WTC11 (cell line): ENCODE data around the gene LMTK2.
A peak's percentile ranks its signal among the peaks of the same experiment; 100 is the strongest.

Source experiments
- CREB1 ChIP-seq: sonication (generic); formaldehyde crosslinking; IDR thresholded peaks from 2 replicates; pipeline ENCODE4 v1.8.0; 2023; ENCODE audit warnings: mild to moderate bottlenecking, missing genetic modification reagents
- ESRRA ChIP-seq: sonication (generic); formaldehyde crosslinking; IDR thresholded peaks from 2 replicates; pipeline ENCODE4 v1.8.1; 2022; ENCODE audit warnings: mild to moderate bottlenecking, missing genetic modification reagents, borderline replicate concordance
- FOXJ3 ChIP-seq: sonication (generic); formaldehyde crosslinking; IDR thresholded peaks from 2 replicates; pipeline ENCODE4 v1.9.0; 2021; ENCODE audit warnings: missing genetic modification reagents, mild to moderate bottlenecking, borderline replicate concordance
- GABPB1 ChIP-seq: sonication (generic); formaldehyde crosslinking; IDR thresholded peaks from 2 replicates; pipeline ENCODE4 v1.8.1; 2023; ENCODE audit warnings: mild to moderate bottlenecking, missing genetic modification reagents
- MAX ChIP-seq: sonication (generic); formaldehyde crosslinking; IDR thresholded peaks from 2 replicates; pipeline ENCODE4 v1.8.0; 2022; ENCODE audit warnings: mild to moderate bottlenecking, missing genetic modification reagents
- NR2C2 ChIP-seq: sonication (generic); formaldehyde crosslinking; IDR thresholded peaks from 2 replicates; pipeline ENCODE4 v1.8.0; 2022; ENCODE audit warnings: mild to moderate bottlenecking, missing genetic modification reagents
- PRRX2 ChIP-seq: fragments of 250-450 bp; sonication (Bioruptor Pico); IDR thresholded peaks from 2 replicates; pipeline ENCODE4 v1.8.0; 2021; ENCODE audit warnings: mild to moderate bottlenecking
- USF1 ChIP-seq: sonication (generic); formaldehyde crosslinking; IDR thresholded peaks from 2 replicates; pipeline ENCODE4 v1.8.0; 2022; ENCODE audit warnings: mild to moderate bottlenecking, missing genetic modification reagents
- TF ChIP-seq, protein P1 (sequence below): fragments of 200-600 bp; IDR thresholded peaks from 2 replicates; pipeline ENCODE4 v1.8.0; 2022; ENCODE audit warnings: antibody characterized with exemption
- TF ChIP-seq, protein P2 (sequence below): sonication (generic); formaldehyde crosslinking; IDR thresholded peaks from 2 replicates; pipeline ENCODE4 v1.8.1; 2023; ENCODE audit warnings: mild to moderate bottlenecking, missing genetic modification reagents
- TF ChIP-seq, protein P3 (sequence below): sonication (generic); formaldehyde crosslinking; IDR thresholded peaks from 2 replicates; pipeline ENCODE4 v1.8.1; 2023; ENCODE audit warnings: mild to moderate bottlenecking, moderate library complexity, missing genetic modification reagents

GRCh38 chr7:98168904-98169621 lies 62.4 kb downstream of the LMTK2 start:
- TF ChIP-seq FOXJ3 (no peak), ESRRA (CRISPR knock-in tag) (no peak), MAX (CRISPR knock-in tag) (no peak), PRRX2 (CRISPR knock-in tag) (no peak), CREB1 (CRISPR knock-in tag) (no peak), NR2C2 (CRISPR knock-in tag) (no peak), USF1 (CRISPR knock-in tag) (no peak), GABPB1 (no peak)
- TF ChIP-seq, protein P1, sequence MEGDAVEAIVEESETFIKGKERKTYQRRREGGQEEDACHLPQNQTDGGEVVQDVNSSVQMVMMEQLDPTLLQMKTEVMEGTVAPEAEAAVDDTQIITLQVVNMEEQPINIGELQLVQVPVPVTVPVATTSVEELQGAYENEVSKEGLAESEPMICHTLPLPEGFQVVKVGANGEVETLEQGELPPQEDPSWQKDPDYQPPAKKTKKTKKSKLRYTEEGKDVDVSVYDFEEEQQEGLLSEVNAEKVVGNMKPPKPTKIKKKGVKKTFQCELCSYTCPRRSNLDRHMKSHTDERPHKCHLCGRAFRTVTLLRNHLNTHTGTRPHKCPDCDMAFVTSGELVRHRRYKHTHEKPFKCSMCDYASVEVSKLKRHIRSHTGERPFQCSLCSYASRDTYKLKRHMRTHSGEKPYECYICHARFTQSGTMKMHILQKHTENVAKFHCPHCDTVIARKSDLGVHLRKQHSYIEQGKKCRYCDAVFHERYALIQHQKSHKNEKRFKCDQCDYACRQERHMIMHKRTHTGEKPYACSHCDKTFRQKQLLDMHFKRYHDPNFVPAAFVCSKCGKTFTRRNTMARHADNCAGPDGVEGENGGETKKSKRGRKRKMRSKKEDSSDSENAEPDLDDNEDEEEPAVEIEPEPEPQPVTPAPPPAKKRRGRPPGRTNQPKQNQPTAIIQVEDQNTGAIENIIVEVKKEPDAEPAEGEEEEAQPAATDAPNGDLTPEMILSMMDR, result peak; percentile 14; the same call in 1 of the 2 replicates
- TF ChIP-seq, protein P2, sequence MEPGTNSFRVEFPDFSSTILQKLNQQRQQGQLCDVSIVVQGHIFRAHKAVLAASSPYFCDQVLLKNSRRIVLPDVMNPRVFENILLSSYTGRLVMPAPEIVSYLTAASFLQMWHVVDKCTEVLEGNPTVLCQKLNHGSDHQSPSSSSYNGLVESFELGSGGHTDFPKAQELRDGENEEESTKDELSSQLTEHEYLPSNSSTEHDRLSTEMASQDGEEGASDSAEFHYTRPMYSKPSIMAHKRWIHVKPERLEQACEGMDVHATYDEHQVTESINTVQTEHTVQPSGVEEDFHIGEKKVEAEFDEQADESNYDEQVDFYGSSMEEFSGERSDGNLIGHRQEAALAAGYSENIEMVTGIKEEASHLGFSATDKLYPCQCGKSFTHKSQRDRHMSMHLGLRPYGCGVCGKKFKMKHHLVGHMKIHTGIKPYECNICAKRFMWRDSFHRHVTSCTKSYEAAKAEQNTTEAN (CRISPR knock-in tag), result no peak
- TF ChIP-seq, protein P3, sequence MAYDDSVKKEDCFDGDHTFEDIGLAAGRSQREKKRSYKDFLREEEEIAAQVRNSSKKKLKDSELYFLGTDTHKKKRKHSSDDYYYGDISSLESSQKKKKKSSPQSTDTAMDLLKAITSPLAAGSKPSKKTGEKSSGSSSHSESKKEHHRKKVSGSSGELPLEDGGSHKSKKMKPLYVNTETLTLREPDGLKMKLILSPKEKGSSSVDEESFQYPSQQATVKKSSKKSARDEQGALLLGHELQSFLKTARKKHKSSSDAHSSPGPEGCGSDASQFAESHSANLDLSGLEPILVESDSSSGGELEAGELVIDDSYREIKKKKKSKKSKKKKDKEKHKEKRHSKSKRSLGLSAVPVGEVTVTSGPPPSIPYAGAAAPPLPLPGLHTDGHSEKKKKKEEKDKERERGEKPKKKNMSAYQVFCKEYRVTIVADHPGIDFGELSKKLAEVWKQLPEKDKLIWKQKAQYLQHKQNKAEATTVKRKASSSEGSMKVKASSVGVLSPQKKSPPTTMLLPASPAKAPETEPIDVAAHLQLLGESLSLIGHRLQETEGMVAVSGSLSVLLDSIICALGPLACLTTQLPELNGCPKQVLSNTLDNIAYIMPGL (CRISPR knock-in tag), result no peak
